K562 (cell line): Measurements from ENCODE around the gene PDE11A.

Source experiments
- ATF3 ChIP-seq, 2 experiments: fragments of 450-650 bp in 1 of 2; sonication (generic) in 1 of 2; formaldehyde crosslinking in 1 of 2; IDR thresholded peaks in 1 of 2; conservative IDR thresholded peaks in 1 of 2; 2 replicates each; pipeline versions ENCODE4 v1.6.1 to v1.8.1; 2016 to 2023; ENCODE audit warnings: mild to moderate bottlenecking in 2 of 2, moderate library complexity in 2 of 2, inconsistent platforms in 1 of 2, missing genetic modification reagents in 1 of 2
- BHLHE40 ChIP-seq: IDR thresholded peaks from 2 replicates; pipeline ENCODE4 v1.6.1; 2011; ENCODE audit warnings: low read length, improper control_type of control experiment
- CREB1 ChIP-seq, 2 experiments: sonication (generic) in 1 of 2; formaldehyde crosslinking in 1 of 2; IDR thresholded peaks; 2 replicates each; pipeline versions ENCODE4 v1.6.1 to v1.8.0; 2012 to 2022; ENCODE audit warnings: inconsistent platforms in 1 of 2, mild to moderate bottlenecking in 1 of 2, missing genetic modification reagents in 1 of 2, moderate library complexity in 1 of 2
- EZH2 ChIP-seq: IDR thresholded peaks from 2 replicates; pipeline ENCODE4 v1.6.1; 2012; ENCODE audit warnings: low read depth, mild to moderate bottlenecking, inconsistent platforms, low read length, borderline replicate concordance
- GABPA ChIP-seq: fragments of 200-800 bp; sonication (Bioruptor generic); conservative IDR thresholded peaks from 2 replicates; pipeline ENCODE4 v1.6.1; 2016; ENCODE audit warnings: low read depth, missing genetic modification characterization, missing compliant biosample characterization
- ZBTB7A ChIP-seq: IDR thresholded peaks from 2 replicates; pipeline ENCODE4 v1.6.1; 2011; ENCODE audit warnings: low read depth, mild to moderate bottlenecking, low read length, moderate library complexity, borderline replicate concordance; ENCODE audit not compliant: control insufficient read depth
- ZFX ChIP-seq: sonication (generic); formaldehyde crosslinking; IDR thresholded peaks from 2 replicates; pipeline ENCODE4 v1.8.0; 2022; ENCODE audit warnings: mild to moderate bottlenecking, missing genetic modification reagents, moderate library complexity
- ZZZ3 ChIP-seq: fragments of 450-650 bp; IDR thresholded peaks from 2 replicates; pipeline ENCODE4 v1.6.1; 2016; ENCODE audit warnings: antibody characterized with exemption, mild to moderate bottlenecking, moderate library complexity
- TF ChIP-seq, protein P1 (sequence below): sonication (generic); formaldehyde crosslinking; IDR thresholded peaks from 2 replicates; pipeline ENCODE4 v1.8.0; 2022; ENCODE audit warnings: mild to moderate bottlenecking, low read depth, missing genetic modification reagents
- TF ChIP-seq, protein P2 (sequence below), 3 experiments: IDR thresholded peaks in 2 of 3; conservative IDR thresholded peaks in 1 of 3; 2 replicates each; pipeline ENCODE4 v1.5.1; 2011 to 2012; ENCODE audit warnings: low read length in 3 of 3, mild to moderate bottlenecking in 3 of 3, control low read depth in 2 of 3, improper control_type of control experiment in 1 of 3, inconsistent platforms in 1 of 3, low read depth in 1 of 3, mixed read lengths in 1 of 3, moderate library complexity in 1 of 3; ENCODE audit not compliant: insufficient read depth in 2 of 3
- TF ChIP-seq, protein P3 (sequence below): sonication (generic); formaldehyde crosslinking; IDR thresholded peaks from 2 replicates; pipeline ENCODE4 v1.8.1; 2023; ENCODE audit warnings: mild to moderate bottlenecking, missing genetic modification reagents, moderate library complexity
- TF ChIP-seq, protein P4 (sequence below): sonication (generic); formaldehyde crosslinking; IDR thresholded peaks from 2 replicates; pipeline ENCODE4 v1.8.1; 2023; ENCODE audit warnings: mild to moderate bottlenecking, missing genetic modification reagents

GRCh38 chr2:177880285-177880684 lies 192.3 kb downstream of the PDE11A start:
- no peak for TF ChIP-seq ZZZ3
- no peak for TF ChIP-seq GABPA (tag)
- TF ChIP-seq, protein P1, sequence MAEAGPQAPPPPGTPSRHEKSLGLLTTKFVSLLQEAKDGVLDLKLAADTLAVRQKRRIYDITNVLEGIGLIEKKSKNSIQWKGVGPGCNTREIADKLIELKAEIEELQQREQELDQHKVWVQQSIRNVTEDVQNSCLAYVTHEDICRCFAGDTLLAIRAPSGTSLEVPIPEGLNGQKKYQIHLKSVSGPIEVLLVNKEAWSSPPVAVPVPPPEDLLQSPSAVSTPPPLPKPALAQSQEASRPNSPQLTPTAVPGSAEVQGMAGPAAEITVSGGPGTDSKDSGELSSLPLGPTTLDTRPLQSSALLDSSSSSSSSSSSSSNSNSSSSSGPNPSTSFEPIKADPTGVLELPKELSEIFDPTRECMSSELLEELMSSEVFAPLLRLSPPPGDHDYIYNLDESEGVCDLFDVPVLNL (CRISPR knock-in tag), result no peak
- TF ChIP-seq, protein P2, sequence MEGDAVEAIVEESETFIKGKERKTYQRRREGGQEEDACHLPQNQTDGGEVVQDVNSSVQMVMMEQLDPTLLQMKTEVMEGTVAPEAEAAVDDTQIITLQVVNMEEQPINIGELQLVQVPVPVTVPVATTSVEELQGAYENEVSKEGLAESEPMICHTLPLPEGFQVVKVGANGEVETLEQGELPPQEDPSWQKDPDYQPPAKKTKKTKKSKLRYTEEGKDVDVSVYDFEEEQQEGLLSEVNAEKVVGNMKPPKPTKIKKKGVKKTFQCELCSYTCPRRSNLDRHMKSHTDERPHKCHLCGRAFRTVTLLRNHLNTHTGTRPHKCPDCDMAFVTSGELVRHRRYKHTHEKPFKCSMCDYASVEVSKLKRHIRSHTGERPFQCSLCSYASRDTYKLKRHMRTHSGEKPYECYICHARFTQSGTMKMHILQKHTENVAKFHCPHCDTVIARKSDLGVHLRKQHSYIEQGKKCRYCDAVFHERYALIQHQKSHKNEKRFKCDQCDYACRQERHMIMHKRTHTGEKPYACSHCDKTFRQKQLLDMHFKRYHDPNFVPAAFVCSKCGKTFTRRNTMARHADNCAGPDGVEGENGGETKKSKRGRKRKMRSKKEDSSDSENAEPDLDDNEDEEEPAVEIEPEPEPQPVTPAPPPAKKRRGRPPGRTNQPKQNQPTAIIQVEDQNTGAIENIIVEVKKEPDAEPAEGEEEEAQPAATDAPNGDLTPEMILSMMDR (IDR thresholded peaks at IDR 0.05 in 2 of 3, conservative IDR thresholded peaks at IDR 0.05 in 1 of 3; ENCODE audit: insufficient read depth in 2 of 3, low read depth in 1 of 3, low read length in 3 of 3), result no peak
- no peak for TF ChIP-seq BHLHE40
- no peak for TF ChIP-seq ZBTB7A
- no peak for TF ChIP-seq EZH2
- TF ChIP-seq, protein P3, sequence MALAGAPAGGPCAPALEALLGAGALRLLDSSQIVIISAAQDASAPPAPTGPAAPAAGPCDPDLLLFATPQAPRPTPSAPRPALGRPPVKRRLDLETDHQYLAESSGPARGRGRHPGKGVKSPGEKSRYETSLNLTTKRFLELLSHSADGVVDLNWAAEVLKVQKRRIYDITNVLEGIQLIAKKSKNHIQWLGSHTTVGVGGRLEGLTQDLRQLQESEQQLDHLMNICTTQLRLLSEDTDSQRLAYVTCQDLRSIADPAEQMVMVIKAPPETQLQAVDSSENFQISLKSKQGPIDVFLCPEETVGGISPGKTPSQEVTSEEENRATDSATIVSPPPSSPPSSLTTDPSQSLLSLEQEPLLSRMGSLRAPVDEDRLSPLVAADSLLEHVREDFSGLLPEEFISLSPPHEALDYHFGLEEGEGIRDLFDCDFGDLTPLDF (CRISPR knock-in tag), result no peak
- TF ChIP-seq, protein P4, sequence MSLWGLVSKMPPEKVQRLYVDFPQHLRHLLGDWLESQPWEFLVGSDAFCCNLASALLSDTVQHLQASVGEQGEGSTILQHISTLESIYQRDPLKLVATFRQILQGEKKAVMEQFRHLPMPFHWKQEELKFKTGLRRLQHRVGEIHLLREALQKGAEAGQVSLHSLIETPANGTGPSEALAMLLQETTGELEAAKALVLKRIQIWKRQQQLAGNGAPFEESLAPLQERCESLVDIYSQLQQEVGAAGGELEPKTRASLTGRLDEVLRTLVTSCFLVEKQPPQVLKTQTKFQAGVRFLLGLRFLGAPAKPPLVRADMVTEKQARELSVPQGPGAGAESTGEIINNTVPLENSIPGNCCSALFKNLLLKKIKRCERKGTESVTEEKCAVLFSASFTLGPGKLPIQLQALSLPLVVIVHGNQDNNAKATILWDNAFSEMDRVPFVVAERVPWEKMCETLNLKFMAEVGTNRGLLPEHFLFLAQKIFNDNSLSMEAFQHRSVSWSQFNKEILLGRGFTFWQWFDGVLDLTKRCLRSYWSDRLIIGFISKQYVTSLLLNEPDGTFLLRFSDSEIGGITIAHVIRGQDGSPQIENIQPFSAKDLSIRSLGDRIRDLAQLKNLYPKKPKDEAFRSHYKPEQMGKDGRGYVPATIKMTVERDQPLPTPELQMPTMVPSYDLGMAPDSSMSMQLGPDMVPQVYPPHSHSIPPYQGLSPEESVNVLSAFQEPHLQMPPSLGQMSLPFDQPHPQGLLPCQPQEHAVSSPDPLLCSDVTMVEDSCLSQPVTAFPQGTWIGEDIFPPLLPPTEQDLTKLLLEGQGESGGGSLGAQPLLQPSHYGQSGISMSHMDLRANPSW (CRISPR knock-in tag), result no peak
- TF ChIP-seq ZFX, result no peak
- no peak for TF ChIP-seq ATF3 (IDR thresholded peaks at IDR 0.05)
- no peak for TF ChIP-seq ATF3 (CRISPR knock-in tag; conservative IDR thresholded peaks at IDR 0.05)
- no peak for TF ChIP-seq CREB1 (IDR thresholded peaks at IDR 0.05)
- TF ChIP-seq CREB1 (CRISPR knock-in tag; IDR thresholded peaks at IDR 0.05), result no peak
